KMS-11 (cell line): ENCODE results near the gene WBP11.

Source experiments
- H2AFZ ChIP-seq: fragments of 200-600 bp; sonication (generic); 2 replicates; pipeline ENCODE4 v1.6.1; 2016; ENCODE audit warnings: antibody characterized with exemption, mixed run types, low read depth
- H3K27ac ChIP-seq: fragments of 200-600 bp; sonication (generic); 2 replicates; pipeline ENCODE4 v1.6.1; 2016; ENCODE audit warnings: mild to moderate bottlenecking, mixed run types
- H3K27me3 ChIP-seq: fragments of 200-600 bp; sonication (generic); 2 replicates; pipeline ENCODE4 v1.6.1; 2017; ENCODE audit warnings: mild to moderate bottlenecking, low read depth, mixed run types, moderate library complexity; ENCODE audit not compliant: insufficient read depth
- H3K36me3 ChIP-seq: fragments of 200-600 bp; sonication (generic); 2 replicates; pipeline ENCODE4 v1.6.1; 2017; ENCODE audit warnings: mild to moderate bottlenecking, mixed run types; ENCODE audit not compliant: insufficient read depth
- H3K4me1 ChIP-seq: fragments of 200-600 bp; sonication (generic); 2 replicates; pipeline ENCODE4 v1.6.1; 2016; ENCODE audit warnings: mild to moderate bottlenecking, low read depth, mixed run types; ENCODE audit not compliant: poor library complexity, severe bottlenecking
- H3K4me2 ChIP-seq: fragments of 200-600 bp; sonication (generic); 2 replicates; pipeline ENCODE4 v1.7.0; 2016; ENCODE audit warnings: mild to moderate bottlenecking, mixed run types
- H3K4me3 ChIP-seq: fragments of 200-600 bp; sonication (generic); IDR thresholded peaks from 2 replicates; pipeline ENCODE4 v1.6.1; 2017; ENCODE audit warnings: low read depth, low read length, mixed read lengths; ENCODE audit not compliant: insufficient read depth
- H3K79me2 ChIP-seq: fragments of 200-600 bp; sonication (generic); 2 replicates; pipeline ENCODE4 v1.6.1; 2016; ENCODE audit warnings: low read depth, mixed run types; ENCODE audit not compliant: insufficient read depth
- H3K9ac ChIP-seq: fragments of 200-600 bp; sonication (generic); 2 replicates; pipeline ENCODE4 v1.6.1; 2016; ENCODE audit warnings: mild to moderate bottlenecking, mixed run types
- H4K20me1 ChIP-seq: fragments of 200-600 bp; sonication (generic); 2 replicates; pipeline ENCODE4 v1.6.1; 2016; ENCODE audit warnings: mild to moderate bottlenecking, mixed run types; ENCODE audit not compliant: insufficient read depth
- TF ChIP-seq, protein P1 (sequence below): fragments of 200-600 bp; sonication (generic); conservative IDR thresholded peaks from 2 replicates; pipeline ENCODE4 v1.6.1; 2017; ENCODE audit warnings: low read depth, mild to moderate bottlenecking, antibody characterized with exemption, low read length, moderate library complexity, mixed read lengths

WBP11 gene

GRCh38 chr12:14824012-14824634 is 20.8 kb upstream of the WBP11 start:
- TF ChIP-seq, protein P1, sequence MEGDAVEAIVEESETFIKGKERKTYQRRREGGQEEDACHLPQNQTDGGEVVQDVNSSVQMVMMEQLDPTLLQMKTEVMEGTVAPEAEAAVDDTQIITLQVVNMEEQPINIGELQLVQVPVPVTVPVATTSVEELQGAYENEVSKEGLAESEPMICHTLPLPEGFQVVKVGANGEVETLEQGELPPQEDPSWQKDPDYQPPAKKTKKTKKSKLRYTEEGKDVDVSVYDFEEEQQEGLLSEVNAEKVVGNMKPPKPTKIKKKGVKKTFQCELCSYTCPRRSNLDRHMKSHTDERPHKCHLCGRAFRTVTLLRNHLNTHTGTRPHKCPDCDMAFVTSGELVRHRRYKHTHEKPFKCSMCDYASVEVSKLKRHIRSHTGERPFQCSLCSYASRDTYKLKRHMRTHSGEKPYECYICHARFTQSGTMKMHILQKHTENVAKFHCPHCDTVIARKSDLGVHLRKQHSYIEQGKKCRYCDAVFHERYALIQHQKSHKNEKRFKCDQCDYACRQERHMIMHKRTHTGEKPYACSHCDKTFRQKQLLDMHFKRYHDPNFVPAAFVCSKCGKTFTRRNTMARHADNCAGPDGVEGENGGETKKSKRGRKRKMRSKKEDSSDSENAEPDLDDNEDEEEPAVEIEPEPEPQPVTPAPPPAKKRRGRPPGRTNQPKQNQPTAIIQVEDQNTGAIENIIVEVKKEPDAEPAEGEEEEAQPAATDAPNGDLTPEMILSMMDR: no peak
- Histone ChIP-seq H3K9ac (no peak overlapping the region), H3K36me3 (no peaks in the 10 kb centered on the region), H3K4me3 (no peak overlapping the region), H3K27me3 (no peaks in the 10 kb centered on the region), H3K4me1 (no peaks in the 10 kb centered on the region), H2AFZ (no peak overlapping the region), H3K79me2 (no peaks in the 10 kb centered on the region), H3K4me2 (no peak overlapping the region), H4K20me1 (no peaks in the 10 kb centered on the region), H3K27ac (no peak overlapping the region)

DNA sequence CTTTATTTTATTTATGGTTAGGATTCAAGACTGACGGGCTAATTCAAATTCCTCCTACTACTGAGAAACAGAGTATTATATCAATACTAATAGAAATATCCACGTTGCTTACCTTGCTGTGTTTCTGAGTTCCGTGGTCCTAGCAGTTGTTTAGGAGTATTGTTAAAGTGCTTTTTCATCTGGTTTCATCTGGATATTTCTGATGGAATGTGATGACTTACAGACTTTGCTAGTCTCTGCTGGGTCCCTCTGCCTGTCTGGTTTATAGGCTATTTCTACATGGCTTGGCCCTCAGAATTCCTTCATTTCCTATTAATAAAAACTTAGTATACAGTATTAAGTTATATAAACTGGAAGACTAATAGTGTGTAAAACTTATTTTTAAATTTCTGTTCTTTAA is 10.7 kb upstream of the WBP11 start, which contains the start of gene SMCO3:
TSS of gene SMCO3 (minus strand) at position 169 of the 400 bp plus-strand sequence. CDS start 7,502 bp downstream, outside the sequence.
- Histone ChIP-seq H3K4me3 (no peak within 1 kb of the TSS), H3K4me1 (no peaks in the 10 kb centered on the region), H3K4me2 (no peak within 1 kb of the TSS), H3K27me3 (no peaks in the 10 kb centered on the region), H3K36me3 (no peaks in the 10 kb centered on the region), H3K79me2 (no peaks in the 10 kb centered on the region), H2AFZ (no peak within 1 kb of the TSS), H3K27ac (no peak within 1 kb of the TSS), H3K9ac (no peak within 1 kb of the TSS), H4K20me1 (no peaks in the 10 kb centered on the region)
- TF ChIP-seq, protein P1: no peak

DNA sequence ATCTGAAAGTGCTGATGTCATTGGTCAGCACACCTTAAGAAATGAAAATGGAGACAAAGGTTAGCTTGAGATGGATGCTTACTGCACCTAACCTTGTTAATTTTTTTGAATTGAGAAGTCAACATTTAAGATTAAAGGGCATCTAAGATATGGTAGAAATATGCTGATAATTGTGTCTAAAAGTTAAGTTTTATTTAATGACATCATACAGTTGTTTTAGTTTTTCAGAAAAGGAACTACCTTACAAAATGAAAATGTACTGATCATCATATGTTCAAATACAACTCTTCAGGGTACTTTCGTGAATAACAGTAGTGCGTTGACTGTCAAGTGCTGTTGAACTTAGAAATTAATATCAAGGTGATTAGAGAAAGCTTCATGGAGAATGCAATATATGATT is 8.2 kb upstream of the WBP11 start:
- Histone ChIP-seq H4K20me1 (no peaks in the 10 kb centered on the region), H3K4me1 (no peaks in the 10 kb centered on the region), H2AFZ (no peak overlapping the region), H3K79me2 (no peaks in the 10 kb centered on the region), H3K4me2 (no peak overlapping the region), H3K27me3 (no peaks in the 10 kb centered on the region), H3K4me3 (no peak overlapping the region), H3K27ac (no peak overlapping the region), H3K36me3 (no peaks in the 10 kb centered on the region), H3K9ac (no peak overlapping the region)
- TF ChIP-seq, protein P1: no peak

- Histone ChIP-seq H2AFZ (no peak overlapping the region), H3K9ac (no peak overlapping the region), H4K20me1 (no peaks in the 10 kb centered on the region), H3K4me2 (no peak overlapping the region), H3K27ac (no peak overlapping the region), H3K4me1 (no peaks in the 10 kb centered on the region), H3K79me2 (no peaks in the 10 kb centered on the region), H3K4me3 (no peak overlapping the region), H3K27me3 (no peaks in the 10 kb centered on the region), H3K36me3 (no peaks in the 10 kb centered on the region)
- TF ChIP-seq, protein P1: no peak
Measured at GRCh38 chr12:14810953-14811483, 7.7 kb upstream of the WBP11 start.
